GM19467 (cell line): ENCODE data around the gene PTPRG.

ENCODE experiments used
- ATAC-seq: cut with Tn5 transposase; IDR thresholded peaks from one replicate; pipeline ENCODE4 v1.9.1; 2021; ENCODE audit warnings: mild to moderate bottlenecking, moderate library complexity; ENCODE audit not compliant: unreplicated experiment

The PTPRG gene

GRCh38 chr3:61981060-61981459 lies 419.7 kb downstream of the PTPRG start:
- ATAC-seq, result no peak

- no peak for ATAC-seq
These were observed 422.1 kb downstream of the PTPRG start for GRCh38 chr3:61983479-61983878.

DNA sequence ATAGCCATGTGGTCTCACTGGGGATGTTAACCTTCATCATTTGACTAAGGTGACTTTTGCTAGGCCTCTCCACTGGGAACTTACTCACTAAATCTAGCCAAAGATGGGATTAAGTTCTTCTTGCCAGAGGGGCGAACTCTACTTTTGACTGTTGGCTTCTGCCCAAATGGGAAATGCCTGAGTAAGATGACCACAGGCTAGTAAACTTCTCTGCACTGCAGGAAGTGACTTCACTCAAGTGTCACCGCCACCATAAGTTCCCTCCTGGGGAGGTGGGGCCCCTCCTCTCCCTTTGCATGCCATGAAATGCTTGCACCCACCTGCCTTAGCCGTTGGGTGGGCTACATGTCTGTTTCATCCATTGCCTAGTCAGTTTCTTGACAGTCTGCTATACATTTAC lies 423.6 kb downstream of the PTPRG start:
- ATAC-seq, result no peak

DNA sequence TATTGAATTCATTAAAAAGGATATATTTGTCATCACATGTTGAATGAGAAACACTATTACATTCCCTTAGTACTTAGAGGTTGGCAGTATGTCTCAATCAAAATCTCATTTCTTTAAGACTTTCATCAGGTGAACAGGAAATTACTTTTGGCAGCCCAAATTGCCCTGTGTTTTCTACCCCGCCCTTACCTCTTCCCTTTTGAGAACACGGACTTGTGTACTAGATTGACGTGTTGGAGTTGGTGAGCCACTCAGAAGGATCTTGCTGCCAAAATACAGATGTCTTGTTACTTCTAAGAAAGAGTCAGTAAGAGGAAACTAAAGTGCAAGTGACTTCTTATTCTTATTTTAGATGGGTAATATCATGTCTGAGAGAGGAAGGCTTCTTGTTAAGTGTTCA lies 425.1 kb downstream of the PTPRG start:
- ATAC-seq, result no peak

- no peak for ATAC-seq
These were observed 428.3 kb downstream of the PTPRG start for GRCh38 chr3:61989681-61990080.

DNA sequence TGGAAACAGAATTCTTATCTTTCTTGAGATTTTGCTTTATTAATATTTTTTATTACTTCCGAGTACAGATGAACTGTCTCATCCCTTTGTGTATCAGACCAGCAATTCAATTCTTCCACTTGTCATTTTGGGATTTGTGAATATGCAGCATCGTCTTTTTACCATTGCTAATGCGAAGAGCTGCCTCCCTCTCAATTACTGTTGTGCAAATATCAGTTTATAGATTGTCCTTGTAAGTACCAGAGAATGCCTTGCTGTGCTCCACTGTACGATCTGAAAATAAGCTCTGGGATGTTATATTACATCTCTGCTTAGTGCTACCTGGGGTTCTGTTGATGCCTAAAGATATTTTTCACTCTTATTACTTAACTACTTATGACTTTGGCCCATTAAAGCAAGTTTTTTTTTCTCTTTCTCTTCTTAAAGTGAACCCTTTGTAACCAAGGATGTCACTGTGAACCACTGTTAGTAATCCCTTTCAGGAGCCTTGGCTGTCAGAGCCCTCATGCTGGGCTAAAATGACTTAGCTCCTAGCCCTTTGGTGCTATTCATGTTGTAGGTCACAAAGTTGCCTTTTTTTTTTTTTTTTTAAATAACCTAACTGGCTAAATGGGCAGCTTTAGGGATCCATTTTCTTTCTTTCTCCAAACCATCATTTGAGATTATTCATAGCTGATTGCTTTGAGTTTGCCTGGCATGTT lies 429.1 kb downstream of the PTPRG start:
- ATAC-seq, result no peak

- ATAC-seq, result no peak
These were observed 430.3 kb downstream of the PTPRG start for GRCh38 chr3:61991706-61992105.

- ATAC-seq, result no peak
These were observed 435.0 kb downstream of the PTPRG start for GRCh38 chr3:61996366-61996765.

DNA sequence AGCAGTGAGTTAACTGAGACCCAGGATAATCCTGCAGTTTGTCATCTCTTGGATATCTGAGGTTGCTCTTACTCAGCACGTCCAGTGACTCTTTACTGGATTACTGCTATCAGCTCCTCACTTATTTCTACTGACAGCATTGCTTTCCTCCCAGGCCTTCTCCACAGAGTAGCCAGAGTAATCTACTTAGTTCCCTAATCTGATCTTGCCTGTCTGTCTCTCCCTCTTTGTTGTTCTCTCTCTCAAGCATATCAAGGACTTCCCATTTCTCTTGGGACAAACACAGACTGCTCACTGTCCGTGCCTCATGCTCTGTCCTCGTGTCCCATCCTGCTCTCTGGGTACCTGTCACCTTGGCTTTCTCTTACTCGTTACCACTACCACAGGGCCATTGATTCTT lies 435.7 kb downstream of the PTPRG start:
- no peak for ATAC-seq

DNA sequence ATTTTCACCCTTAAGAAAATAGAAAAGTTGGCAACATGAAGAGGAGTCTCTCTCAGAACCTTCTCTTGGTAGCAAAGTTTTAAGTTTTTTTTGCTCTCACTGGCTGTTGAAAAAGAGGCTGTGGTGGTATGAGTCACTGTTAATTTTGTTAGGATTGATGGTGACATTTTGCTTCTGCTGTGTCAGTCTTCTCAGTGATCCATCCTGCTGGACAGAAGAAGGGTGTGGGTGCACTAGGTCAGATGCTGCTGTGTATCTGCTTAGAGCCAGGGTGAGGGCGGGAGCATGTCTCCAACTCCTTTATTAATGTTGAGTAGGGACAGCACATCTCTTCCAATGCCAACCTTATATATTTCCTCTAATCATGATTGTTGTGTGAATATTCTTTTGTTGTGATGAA lies 442.5 kb downstream of the PTPRG start:
- no peak for ATAC-seq

- no peak for ATAC-seq
These were observed 445.7 kb downstream of the PTPRG start for GRCh38 chr3:62007036-62007435.

GRCh38 chr3:62010989-62011388 lies 449.6 kb downstream of the PTPRG start:
- ATAC-seq, result no peak

GRCh38 chr3:62011666-62012065 lies 450.3 kb downstream of the PTPRG start:
- no peak for ATAC-seq

GRCh38 chr3:62013951-62014350 lies 452.6 kb downstream of the PTPRG start:
- ATAC-seq, result no peak

DNA sequence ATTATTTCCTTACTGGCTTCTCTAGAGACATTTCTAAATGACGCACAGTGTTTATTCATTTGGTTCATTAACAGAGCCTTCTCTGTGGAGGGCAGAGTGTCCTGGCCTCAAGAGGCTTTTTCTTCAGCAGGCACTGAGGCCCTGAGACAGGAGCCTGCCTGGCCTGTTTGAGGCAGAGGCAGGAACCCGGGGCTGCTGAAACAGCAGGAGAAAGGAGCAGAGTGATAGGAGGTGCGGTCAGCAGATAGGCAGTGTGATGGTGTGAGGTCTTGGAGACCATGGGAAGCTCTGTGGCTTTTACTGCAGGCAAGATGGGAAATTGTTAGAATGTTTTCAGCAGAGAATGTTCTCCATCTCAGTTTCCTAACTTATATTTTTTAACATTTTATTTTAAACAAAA lies 453.7 kb downstream of the PTPRG start:
- no peak for ATAC-seq

DNA sequence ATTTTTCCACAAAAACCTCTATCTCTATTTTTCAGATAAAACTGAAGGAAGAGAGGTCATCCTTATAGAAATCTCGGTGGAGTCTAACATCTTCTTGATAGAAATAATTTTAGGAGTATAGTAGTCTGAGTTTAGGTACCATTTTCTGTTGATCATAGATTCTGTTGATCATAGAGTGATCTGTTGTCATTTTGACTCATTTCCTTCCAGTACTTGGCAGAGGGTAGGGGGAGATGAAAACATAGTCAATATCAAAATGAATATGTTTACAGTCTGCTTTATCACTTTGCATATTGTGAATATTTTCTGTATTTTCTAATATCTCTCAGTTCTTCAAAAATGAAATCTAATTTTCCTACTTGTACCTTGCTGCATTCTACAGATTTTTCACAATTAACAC lies 458.5 kb downstream of the PTPRG start:
- ATAC-seq, result no peak

DNA sequence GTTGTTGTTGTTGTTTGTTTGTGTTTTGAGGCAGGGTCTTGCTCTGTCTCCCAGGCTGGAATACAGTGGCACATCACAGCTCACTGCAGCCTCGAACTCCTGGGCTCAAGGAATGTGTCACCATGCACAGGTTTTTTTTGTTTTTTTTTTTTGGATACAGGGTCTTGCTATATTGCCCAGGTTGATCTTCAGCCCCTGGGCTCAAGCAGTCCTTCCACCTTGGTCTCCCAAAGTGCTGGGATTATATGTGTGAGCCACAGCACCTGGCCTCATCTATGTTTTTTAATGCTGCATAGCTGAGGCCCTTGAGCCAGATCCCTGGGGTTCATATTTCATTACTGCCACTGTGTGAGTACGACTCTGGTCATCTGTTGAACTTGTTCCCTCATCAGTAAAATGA lies 459.3 kb downstream of the PTPRG start:
- ATAC-seq, result no peak

DNA sequence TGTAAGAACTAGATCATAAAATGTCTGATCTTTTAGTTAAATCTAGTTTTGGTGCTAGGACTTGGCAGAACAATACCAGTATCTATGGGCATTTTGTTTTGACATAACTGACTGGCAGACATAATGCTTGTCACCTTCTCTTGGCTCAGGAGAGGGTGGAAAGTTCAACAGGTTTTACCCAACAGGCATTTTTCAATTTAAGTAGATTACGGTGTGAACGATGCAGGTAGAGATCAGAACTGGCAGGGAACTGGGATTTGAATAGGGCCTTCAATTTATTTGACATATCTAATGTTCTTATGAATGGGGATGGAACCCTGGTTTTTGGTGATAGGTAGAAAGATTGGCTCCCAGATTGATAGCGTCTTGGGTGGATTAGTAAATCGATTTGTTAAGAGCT lies 460.9 kb downstream of the PTPRG start:
- ATAC-seq, result no peak

DNA sequence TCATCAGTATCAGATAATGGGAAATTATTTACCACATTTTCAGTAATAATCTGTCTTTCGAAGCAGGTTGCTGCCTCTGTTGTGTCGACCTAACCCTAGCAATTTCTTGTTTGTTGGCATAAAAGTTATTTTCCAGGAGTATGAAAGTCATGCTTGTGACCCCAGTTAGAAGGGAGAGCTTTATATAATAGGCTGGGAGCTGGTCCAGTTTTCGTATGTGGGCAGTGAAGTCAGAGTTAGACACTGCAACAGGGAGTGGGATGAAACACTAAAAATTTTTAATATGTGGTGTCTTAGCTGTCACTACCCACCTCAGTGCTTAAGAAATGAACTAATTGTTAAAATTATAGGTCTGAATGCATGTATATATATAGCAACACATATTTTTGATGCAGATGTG lies 463.5 kb downstream of the PTPRG start:
- ATAC-seq, result no peak

DNA sequence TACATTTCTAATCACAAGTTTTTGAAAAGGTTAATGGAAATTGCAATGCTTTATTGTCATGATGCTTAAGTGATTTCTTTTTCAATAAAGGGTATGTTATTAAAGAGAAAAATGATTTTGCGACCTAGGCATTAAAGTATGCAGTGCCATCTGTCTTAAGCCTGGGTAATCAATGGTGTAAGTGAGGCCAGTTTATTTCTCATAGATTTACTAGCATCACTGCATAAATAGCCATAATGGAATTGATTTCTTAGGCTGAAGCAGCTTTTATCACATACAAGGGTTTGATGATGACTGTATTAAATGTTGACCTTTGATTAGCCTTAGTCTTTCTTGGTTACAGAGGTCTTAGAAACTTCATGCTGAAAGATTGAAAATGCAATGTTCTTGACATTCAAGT lies 464.5 kb downstream of the PTPRG start:
- no peak for ATAC-seq

DNA sequence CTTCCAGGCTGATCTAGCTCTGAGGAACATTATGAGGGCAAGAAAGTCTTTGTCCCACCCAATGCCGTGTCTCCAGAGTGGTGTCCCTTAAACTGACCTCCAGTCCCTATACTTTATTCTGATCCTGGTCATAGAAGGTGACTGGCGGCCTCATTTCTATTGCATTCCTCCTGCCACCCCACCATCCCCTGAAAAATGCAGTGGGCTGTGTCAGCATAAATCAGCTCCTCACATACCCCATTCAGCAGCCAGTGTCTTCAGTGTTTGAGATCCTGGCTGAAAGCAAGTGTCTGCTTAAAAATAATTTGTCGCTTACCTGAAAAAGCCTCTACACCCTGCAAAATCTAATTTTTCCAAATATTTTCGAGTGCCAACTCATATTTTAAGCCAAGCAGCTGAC lies 465.9 kb downstream of the PTPRG start:
- ATAC-seq, result no peak

DNA sequence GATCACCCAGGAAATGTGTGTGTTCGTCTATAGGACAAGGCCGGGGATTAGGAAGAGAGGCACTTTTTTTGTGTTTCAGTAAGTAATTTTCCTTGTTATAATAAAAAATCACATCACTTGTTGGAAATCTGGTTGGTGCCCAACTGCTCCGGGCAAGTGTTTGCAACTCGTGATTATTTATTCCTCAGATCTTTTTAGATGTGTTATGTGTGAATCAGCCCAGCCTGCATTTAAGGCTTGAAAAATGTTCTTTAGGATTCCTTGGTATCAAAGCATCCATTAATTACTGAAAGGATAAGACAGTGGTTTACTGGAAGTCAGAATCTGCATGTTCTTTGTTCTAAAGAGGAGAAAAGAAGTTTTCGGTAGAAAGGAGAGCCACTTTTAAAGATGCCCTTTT lies 466.4 kb downstream of the PTPRG start:
- ATAC-seq, result no peak

DNA sequence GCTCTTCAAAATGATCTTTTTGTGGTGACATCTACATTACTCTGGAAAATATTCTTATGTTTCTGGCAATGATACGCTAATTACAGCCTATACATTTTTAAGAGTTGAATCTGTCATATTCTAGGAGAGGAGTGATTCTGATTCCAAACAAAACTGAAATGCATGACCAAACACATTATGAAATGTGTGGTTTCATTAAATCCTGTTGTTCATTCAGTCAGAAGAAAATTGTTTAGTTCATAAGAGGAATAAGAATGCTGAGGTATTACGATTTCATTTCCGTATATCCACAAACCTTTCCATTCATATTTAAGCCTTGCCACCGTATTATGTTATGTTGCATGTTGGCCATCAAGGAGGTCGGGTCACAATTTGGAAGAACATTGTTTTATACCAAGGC lies 466.9 kb downstream of the PTPRG start:
- no peak for ATAC-seq
